Measurements from ENCODE around the gene MAGOHB. TPM values are rescaled to one million over a fixed set of nuclear protein-coding genes. Genes with fewer than 3 reads are reported as not detected.

Gene MAGOHB
- total and polyA plus RNA-seq, 2 of the 4 experiments (the other 2 are of a cell fraction) = 6.3 to 20.3 TPM

DNA sequence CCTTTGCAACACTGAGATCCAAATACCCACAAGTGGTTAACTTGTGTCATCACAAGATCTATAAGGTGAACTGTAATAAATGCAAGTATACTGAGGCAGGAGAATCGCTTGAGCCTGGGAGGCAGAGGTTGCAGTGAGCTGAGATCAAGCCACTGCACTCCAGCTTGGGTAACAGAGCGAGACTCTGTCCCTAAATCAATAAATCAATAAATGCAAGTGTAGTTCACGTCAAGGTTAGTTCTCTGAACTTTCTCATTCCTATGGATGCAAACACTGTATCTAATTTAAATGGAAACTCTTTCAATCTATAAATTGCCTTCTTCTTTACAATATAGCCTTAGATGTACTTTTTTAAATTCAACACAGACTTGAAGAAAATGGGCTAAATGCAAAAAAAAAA is 3.2 kb downstream of the MAGOHB start:
- ChIA-PET CTCF (interaction anchor here (0.6 to 0.8 kb wide), 3 partner anchors 109 to 583 kb away, joined by 3 read pairs; no protein-coding TSS in a partner anchor), POLR2A (ENCODE audit: unreplicated experiment) (no interaction called here)
- Histone ChIP-seq H4K5ac (ENCODE audit: low read depth, low read length) (no peak overlapping the region), H2BK120ac (ENCODE audit: low read depth, low read length) (no peak overlapping the region), H3K4me3 (ENCODE audit: insufficient read depth, low read depth, low read length) (no peak overlapping the region), H2AFZ (replicated peaks; ENCODE audit: low read length, poor library complexity) (no peak overlapping the region), H3K14ac (replicated peaks; ENCODE audit: low read depth, low read length) (no peak overlapping the region), H3K18ac (ENCODE audit: low read depth, low read length) (no peak overlapping the region), H2BK20ac (ENCODE audit: low read depth, low read length) (no peak overlapping the region), H2BK5ac (ENCODE audit: low read depth, low read length, poor library complexity, severe bottlenecking) (no peak overlapping the region), H4K20me1 (ENCODE audit: insufficient read depth, low read length) (no peaks in the 10 kb centered on the region), H4K91ac (ENCODE audit: insufficient read depth, low read depth, low read length) (no peak overlapping the region), H3K23ac (ENCODE audit: low read depth, low read length) (no peak overlapping the region), H2AK5ac (ENCODE audit: low read depth, low read length) (no peak overlapping the region), H3K56ac (ENCODE audit: extremely low read depth, insufficient read depth, low read length) (no peak overlapping the region), H2AK9ac (replicated peaks; ENCODE audit: low read depth, low read length, poor library complexity) (no peak overlapping the region), H3K4me2 (ENCODE audit: low read depth, low read length) (no peak overlapping the region), H3K4ac (ENCODE audit: low read depth, low read length) (no peak overlapping the region), H3K36me3 (ENCODE audit: control insufficient read depth, insufficient read depth, low read length) (peaks cover 6% of the 10 kb centered on the region), H3K27ac (ENCODE audit: insufficient read depth, low read length) (no peak overlapping the region), H3K9me1 (ENCODE audit: insufficient read depth, low read length) (no peaks in the 10 kb centered on the region), H3K4me1 (ENCODE audit: control insufficient read depth, insufficient read depth, low read length) (peaks cover 5% of the 10 kb centered on the region), H2BK15ac (ENCODE audit: low read depth, low read length) (no peak overlapping the region), H3K27me3 (ENCODE audit: control insufficient read depth, insufficient read depth, low read length) (no peaks in the 10 kb centered on the region), H3K79me1 (ENCODE audit: low read depth in 1 of 2, low read length in 2 of 2) (peaks cover 6 to 16% of the 10 kb centered on the region in 2 experiments; a peak in 3 of 4 replicates), H4K8ac (ENCODE audit: low read depth in 2 of 2, low read length in 2 of 2) (no peak overlapping the region), H3K9ac (ENCODE audit: low read depth, low read length) (no peak overlapping the region), H3K9me3 (ENCODE audit: control insufficient read depth, insufficient read depth, low read length) (no peaks in the 10 kb centered on the region)
- BruUV-seq (replicated peaks) = no TSS peak
- intact Hi-C loops (cut with micrococcal nuclease) (loop anchor here (10.0 kb wide), 1 partner anchor 585 kb away; no protein-coding TSS in a partner anchor), in situ Hi-C loops (cut with MboI; ENCODE audit: low sequenced_read_pairs) (no loop called here), dilution Hi-C loops (cut with HindIII; ENCODE audit: low sequenced_read_pairs, unreplicated experiment) (no loop called here)
- no peak for TF ChIP-seq MAFK (IDR thresholded peaks at IDR 0.05; ENCODE audit: low read depth, low read length)
- TF ChIP-seq BHLHE40 (IDR thresholded peaks at IDR 0.05; ENCODE audit: low read depth, low read length) = no peak
- TF ChIP-seq, protein P1, sequence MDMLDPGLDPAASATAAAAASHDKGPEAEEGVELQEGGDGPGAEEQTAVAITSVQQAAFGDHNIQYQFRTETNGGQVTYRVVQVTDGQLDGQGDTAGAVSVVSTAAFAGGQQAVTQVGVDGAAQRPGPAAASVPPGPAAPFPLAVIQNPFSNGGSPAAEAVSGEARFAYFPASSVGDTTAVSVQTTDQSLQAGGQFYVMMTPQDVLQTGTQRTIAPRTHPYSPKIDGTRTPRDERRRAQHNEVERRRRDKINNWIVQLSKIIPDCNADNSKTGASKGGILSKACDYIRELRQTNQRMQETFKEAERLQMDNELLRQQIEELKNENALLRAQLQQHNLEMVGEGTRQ (IDR thresholded peaks at IDR 0.05; ENCODE audit: low read depth, low read length) = no peak
- TF ChIP-seq MXI1 (IDR thresholded peaks at IDR 0.05; ENCODE audit: borderline replicate concordance, low read depth, low read length) = no peak
- TF ChIP-seq CTCF (conservative IDR thresholded peaks at IDR 0.05; ENCODE audit: low read depth, low read length) = no peak
- TF ChIP-seq CEBPB (IDR thresholded peaks at IDR 0.05; ENCODE audit: low read depth, low read length) = no peak
- TF ChIP-seq RFX5 (IDR thresholded peaks at IDR 0.05; ENCODE audit: low read depth, low read length) = no peak
- TF ChIP-seq FOS (IDR thresholded peaks at IDR 0.05; ENCODE audit: low read depth, low read length) = no peak
- TF ChIP-seq NFE2L2 (IDR thresholded peaks at IDR 0.05; ENCODE audit: low read depth, low read length) = no peak
- no peak for TF ChIP-seq POLR2A (IDR thresholded peaks at IDR 0.05; ENCODE audit: low read depth, low read length)
- no peak for TF ChIP-seq SMC3 (IDR thresholded peaks at IDR 0.05; ENCODE audit: low read depth, low read length)
- no peak for TF ChIP-seq RAD21 (IDR thresholded peaks at IDR 0.05; ENCODE audit: low read length)
- 100% methylated on average over 1 of the region's 3 CpGs; no CpG with 5 or more reads in 1 of the 2 experiments for whole genome bisulfite sequencing, 2 experiments (ENCODE audit: extremely low coverage in 2 of 2, insufficient read length in 1 of 2)
- DNase-seq (no peak), ATAC-seq (ENCODE audit: low read depth) (no peak)
